ENCODE results near the gene RITA1. TPM values are rescaled to one million over a fixed set of nuclear protein-coding genes. Genes with fewer than 3 reads are reported as not detected.

Gene RITA1
- total and polyA plus RNA-seq, 10 of the 15 experiments (the other 5 are each of a cell fraction or from before 2014, with no cell fraction given), result 2.3 to 39.9 (median 24.8) TPM

- TF ChIP-seq BCLAF1 (IDR thresholded peaks at IDR 0.05) (no peak), EP300 (IDR thresholded peaks at IDR 0.05; ENCODE audit: borderline replicate concordance in 1 of 2, control insufficient read depth in 1 of 2, low read depth in 2 of 2, low read length in 2 of 2) (peak; percentile 94 to 95), RCOR1 (conservative IDR thresholded peaks at IDR 0.05; ENCODE audit: low read depth, low read length) (peak; percentile 45; the same call in 1 of the 2 replicates), SUPT20H (IDR thresholded peaks at IDR 0.05; ENCODE audit: borderline replicate concordance, control insufficient read depth, low read depth, low read length) (no peak), SUZ12 (IDR thresholded peaks at IDR 0.05; ENCODE audit: unreplicated experiment) (no peak), FOS (IDR thresholded peaks at IDR 0.05; ENCODE audit: borderline replicate concordance, extremely low read depth, insufficient read length) (no peak), NBN (IDR thresholded peaks at IDR 0.05) (peak; percentile 99), ZNF592 (IDR thresholded peaks at IDR 0.05) (peak; percentile 91), MAX (IDR thresholded peaks at IDR 0.05; ENCODE audit: low read depth, low read length) (no peak; the same call in 1 of the 2 replicates), IRF3 (IDR thresholded peaks at IDR 0.05) (no peak), ZNF622 (IDR thresholded peaks at IDR 0.05) (no peak), SKIL (IDR thresholded peaks at IDR 0.05; ENCODE audit: low read depth, poor library complexity, severe bottlenecking) (peak; percentile 96), ZNF274 (IDR thresholded peaks at IDR 0.05; ENCODE audit: insufficient read depth, insufficient read length) (no peak), CBX5 (IDR thresholded peaks at IDR 0.05; ENCODE audit: low read depth) (peak; percentile 80; the same call in 1 of the 2 replicates), LARP7 (IDR thresholded peaks at IDR 0.05) (no peak; the same call in 1 of the 2 replicates), ESRRA (IDR thresholded peaks at IDR 0.05; ENCODE audit: low read length) (no peak; the same call in 1 of the 2 replicates), EGR1 (IDR thresholded peaks at IDR 0.05; ENCODE audit: borderline replicate concordance in 1 of 2, low read depth in 2 of 2, low read length in 2 of 2) (peak in 1 of 2 experiments; percentile 50; a peak in 2 of 3 replicates)
Measured at GRCh38 chr12:113208041-113208934, 22.8 kb downstream of the RITA1 start (continued).
